Stomach (tissue), 19 donors: ENCODE measurements around the gene MALL. TPM values are rescaled to one million over a fixed set of nuclear protein-coding genes. Genes with fewer than 3 reads are reported as not detected.
"Not testable (repeated sequence)": the region's sequence is repeated elsewhere in the genome, so short reads cannot be mapped to it uniquely, and the experiment has no call there.

ENCODE experiments used
- DNase-seq, 2 donors: peaks; one replicate each; pipeline versions ENCODE4 v3.0.0 to v3.0.0-alpha.2; 2013 to 2019
- H3K27ac ChIP-seq, 5 donors: fragments of 200-600 bp in 4 of 5; sonication (generic) in 4 of 5; one replicate each; pipeline ENCODE4 v1.5.1; 2013 to 2019; ENCODE audit warnings: mild to moderate bottlenecking in 1 of 5, moderate library complexity in 1 of 5
- H3K27me3 ChIP-seq, 3 donors: fragments of 200-600 bp; sonication (generic); one replicate each; pipeline ENCODE4 v1.5.1; 2017 to 2019; ENCODE audit warnings: mixed run types in 1 of 3
- H3K36me3 ChIP-seq, 4 donors: fragments of 200-600 bp; sonication (generic); 1 replicate in 3 of 4; 2 replicates in 1 of 4; pipeline ENCODE4 v1.5.1; 2016 to 2019
- H3K4me1 ChIP-seq, 4 donors: fragments of 200-600 bp; sonication (generic); one replicate each; pipeline ENCODE4 v1.5.1; 2016 to 2019
- H3K4me3 ChIP-seq, 4 donors: fragments of 200-600 bp; sonication (generic) in 3 of 4; one replicate each; pipeline ENCODE4 v1.5.1; 2016 to 2019; ENCODE audit warnings: mild to moderate bottlenecking in 1 of 4
- H3K9me3 ChIP-seq, 4 donors: fragments of 200-600 bp; sonication (generic); one replicate each; pipeline ENCODE4 v1.5.1; 2016 to 2019
- EP300 ChIP-seq: sonication (generic); formaldehyde crosslinking; IDR thresholded peaks from one replicate; pipeline ENCODE4 v1.6.1; 2017; ENCODE audit warnings: antibody characterized with exemption
- POLR2A ChIP-seq, 4 donors: fragments of 450-650 bp; IDR thresholded peaks; one replicate each; pipeline ENCODE4 v1.6.1; 2016; ENCODE audit warnings: antibody characterized with exemption in 4 of 4, control low read depth in 2 of 4, mild to moderate bottlenecking in 1 of 4, moderate library complexity in 1 of 4
- POLR2AphosphoS5 ChIP-seq, 3 donors: sonication (generic); formaldehyde crosslinking; IDR thresholded peaks; one replicate each; pipeline ENCODE4 v1.6.1; 2016; ENCODE audit warnings: antibody characterized with exemption in 3 of 3
- WGBS, 5 donors: extraction: QIAGEN DNeasy Blood & Tissue Kit in 3 of 5; methylation state at CpG; one replicate each; pipeline versions ENCODE4 v1.1.5 to v1.1.7; 2013 to 2018; 5-methylcytosine and 5-hydroxymethylcytosine counted together
- intact Hi-C: fragments of 100-400 bp; cut with DNase I; formaldehyde crosslinking; loops from one replicate; pipeline ENCODE4 v1.15.1; 2023; ENCODE audit warnings: low total_unique reads
- long read RNA-seq, 10 donors: transcript quantifications; one replicate each; lab custom pipeline, GENCODE V29; 2026
- polyA plus RNA-seq, 3 donors: library from polyadenylated mRNA; stranded (reverse); fragments of 200-250 nt; gene quantifications; one replicate each; pipeline ENCODE4 v1.2.3, GENCODE V29; 2013
- total RNA-seq, 5 donors: library from RNA; depleted of rRNA; stranded (reverse); fragments of >200 nt; gene quantifications; one replicate each; pipeline versions ENCODE4 v1.1.0 to v1.2.3, GENCODE V29; 2014 to 2016
- TF ChIP-seq, protein P1 (sequence below), 7 experiments: fragments of 450-650 bp in 4 of 7; fragments of 200-600 bp in 3 of 7; sonication (generic) in 3 of 7; IDR thresholded peaks; one replicate each; pipeline ENCODE4 v1.5.1; 2016 to 2019; ENCODE audit warnings: antibody characterized with exemption in 7 of 7, control low read depth in 2 of 7, mild to moderate bottlenecking in 1 of 7
- donor health status: healthy with polysubstance abuse.
- donor health status: Bipolar disorder and iron deficiency.
- donor health status: healthy.

The MALL gene
- total RNA-seq (10 to 100 TPM in 1 of 5 donors, 1 to 10 TPM in 3, not detected in 1; 1.3 to 28.4 (median 5.5) TPM), polyA plus RNA-seq (10 to 100 TPM in 1 of 3 donors, 1 to 10 TPM in 2; 2.3 to 37.6 (median 2.7) TPM)
- long read RNA-seq, donor 1, transcript MALL-201 (4 exons, 3,061 nt) = major isoform, 6 of 6 reads
- long read RNA-seq, donor 1, partial matches to known transcripts = 0 of 6 reads
- long read RNA-seq, donor 1, other reads (novel, unspliced or antisense) = 0 of 6 reads
- long read RNA-seq, donor 2, transcript MALL-201 (4 exons, 3,061 nt) = major isoform, 11 of 11 reads
- long read RNA-seq, donor 2, partial matches to known transcripts = 0 of 11 reads
- long read RNA-seq, donor 2, other reads (novel, unspliced or antisense) = 0 of 11 reads
- long read RNA-seq, donor 3 = 0 reads
- long read RNA-seq, donor 4 = 0 reads
- long read RNA-seq, donor 5, partial matches to known transcripts = 0 of 1 reads
- long read RNA-seq, donor 5, other reads (novel, unspliced or antisense) = 0 of 1 reads
- long read RNA-seq, donor 6 = 0 reads
- long read RNA-seq, donor 7, transcript MALL-201 (4 exons, 3,061 nt) = major isoform, 22 of 22 reads
- long read RNA-seq, donor 7, partial matches to known transcripts = 0 of 22 reads
- long read RNA-seq, donor 7, other reads (novel, unspliced or antisense) = 0 of 22 reads
- long read RNA-seq, donor 8, partial matches to known transcripts = 0 of 2 reads
- long read RNA-seq, donor 8, other reads (novel, unspliced or antisense) = 0 of 2 reads
- long read RNA-seq, donor 9, partial matches to known transcripts = 0 of 2 reads
- long read RNA-seq, donor 9, other reads (novel, unspliced or antisense) = 0 of 2 reads
- long read RNA-seq, donor 10, transcript MALL-201 (4 exons, 3,061 nt) = major isoform, 5 of 6 reads
- long read RNA-seq, donor 10, partial matches to known transcripts = 0 of 6 reads
- long read RNA-seq, donor 10, other reads (novel, unspliced or antisense) = 0 of 6 reads

DNA sequence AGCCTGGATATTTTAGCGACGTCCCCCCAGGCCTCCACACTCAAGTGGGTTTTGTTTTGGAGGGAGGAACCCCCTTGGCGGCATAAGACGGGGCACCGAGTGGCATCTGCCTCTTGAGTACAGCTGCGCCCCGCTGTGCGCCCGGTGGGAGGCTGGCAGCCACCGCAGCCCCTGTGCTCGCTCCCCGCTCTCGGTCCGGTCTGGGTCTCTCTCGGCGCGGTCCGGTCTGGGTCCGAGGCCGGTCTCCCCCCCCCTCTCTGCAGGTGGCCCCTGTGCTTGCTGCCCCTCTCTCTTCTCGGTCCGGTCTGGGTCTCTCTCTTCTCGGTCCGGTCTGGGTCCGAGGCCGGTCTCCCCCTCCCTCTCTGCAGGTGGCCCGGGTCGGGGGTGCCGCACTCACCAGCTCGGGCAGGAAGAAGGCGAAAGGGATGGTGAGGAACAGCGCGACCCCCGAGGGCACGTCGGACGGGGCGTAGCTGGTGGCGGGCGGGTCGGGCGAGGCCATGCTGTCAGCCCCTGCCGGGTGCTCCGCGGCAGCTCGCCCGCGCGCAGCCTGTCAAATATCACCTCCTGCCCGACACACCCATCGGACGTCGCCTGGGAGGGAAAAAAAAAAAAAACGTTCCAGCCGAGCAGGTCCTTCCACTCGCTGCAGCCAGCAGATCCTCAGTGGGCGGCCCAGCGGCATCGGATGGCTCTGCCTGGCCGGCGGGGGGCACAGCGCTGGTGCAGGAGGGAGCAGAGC is at the start of gene MALL:
Gene MALL, minus strand, starts transcription at position 532 of the 742 bp plus-strand sequence. Its CDS starts 30 bp downstream, at position 502.
- TF ChIP-seq, protein P1, sequence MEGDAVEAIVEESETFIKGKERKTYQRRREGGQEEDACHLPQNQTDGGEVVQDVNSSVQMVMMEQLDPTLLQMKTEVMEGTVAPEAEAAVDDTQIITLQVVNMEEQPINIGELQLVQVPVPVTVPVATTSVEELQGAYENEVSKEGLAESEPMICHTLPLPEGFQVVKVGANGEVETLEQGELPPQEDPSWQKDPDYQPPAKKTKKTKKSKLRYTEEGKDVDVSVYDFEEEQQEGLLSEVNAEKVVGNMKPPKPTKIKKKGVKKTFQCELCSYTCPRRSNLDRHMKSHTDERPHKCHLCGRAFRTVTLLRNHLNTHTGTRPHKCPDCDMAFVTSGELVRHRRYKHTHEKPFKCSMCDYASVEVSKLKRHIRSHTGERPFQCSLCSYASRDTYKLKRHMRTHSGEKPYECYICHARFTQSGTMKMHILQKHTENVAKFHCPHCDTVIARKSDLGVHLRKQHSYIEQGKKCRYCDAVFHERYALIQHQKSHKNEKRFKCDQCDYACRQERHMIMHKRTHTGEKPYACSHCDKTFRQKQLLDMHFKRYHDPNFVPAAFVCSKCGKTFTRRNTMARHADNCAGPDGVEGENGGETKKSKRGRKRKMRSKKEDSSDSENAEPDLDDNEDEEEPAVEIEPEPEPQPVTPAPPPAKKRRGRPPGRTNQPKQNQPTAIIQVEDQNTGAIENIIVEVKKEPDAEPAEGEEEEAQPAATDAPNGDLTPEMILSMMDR (IDR thresholded peaks at IDR 0.05) = no peak
- TF ChIP-seq EP300 = no peak
- no peak for TF ChIP-seq POLR2A (IDR thresholded peaks at IDR 0.05)
- TF ChIP-seq POLR2AphosphoS5 (IDR thresholded peaks at IDR 0.05) = no peak
- H3K27me3 ChIP-seq = peaks cover 7 to 63% (median 10%) of the 10 kb centered on the region in 3 donors
- intact Hi-C loops = no loop called here
- WGBS, 5 donors = 9 to 16% (median 12%) methylated on average over 45 to 62 of the region's 62 CpGs
- H3K4me1 ChIP-seq = peaks cover 9 to 15% (median 13%) of the 10 kb centered on the region in 4 donors
- H3K9me3 ChIP-seq = no peaks in the 10 kb centered on the region
- peak; percentile 58 to 89 for DNase-seq
- H3K27ac ChIP-seq = peak within 1 kb of the TSS; percentile 37 to 70 (median 64)
- no peaks in the 10 kb centered on the region for H3K36me3 ChIP-seq
- H3K4me3 ChIP-seq = peak within 1 kb of the TSS; percentile 31 to 49 (median 46)

DNA sequence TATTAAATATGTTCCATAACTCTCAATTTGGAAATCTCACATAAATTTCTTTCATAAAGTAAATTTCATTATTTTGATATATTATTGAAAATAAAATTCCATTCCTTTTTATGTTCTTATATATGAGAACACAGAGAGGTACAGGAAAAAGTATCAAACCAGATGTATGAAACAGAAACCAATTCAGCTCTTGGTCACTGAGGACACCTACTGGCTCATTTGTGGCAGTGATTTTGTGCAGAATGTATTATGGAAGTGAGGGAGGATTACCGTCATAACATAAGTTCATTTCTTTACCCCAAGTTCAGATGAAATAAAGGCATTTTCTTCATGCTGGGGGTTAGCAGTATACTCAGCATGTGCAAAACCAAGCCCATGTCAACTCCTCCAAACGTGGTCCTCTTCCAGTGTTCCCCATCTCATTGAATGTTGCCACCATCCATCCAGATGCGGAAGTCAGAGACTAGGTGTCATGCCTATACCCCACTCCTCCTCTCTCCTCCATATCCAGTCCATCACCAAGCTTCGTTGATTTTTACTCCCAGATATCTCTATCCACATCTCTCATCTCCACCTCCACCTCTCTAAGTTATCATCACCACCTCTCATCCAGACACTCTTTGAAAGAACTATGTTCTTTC is 41.7 kb upstream of the MALL start:
- H3K9me3 ChIP-seq = peaks cover 0 to 12% (median 4%) of the 10 kb centered on the region in 4 donors
- H3K4me3 ChIP-seq = no peak overlapping the region
- DNase-seq = peak in 1 of 2 donors; percentile 80
- intact Hi-C loops = no loop called here
- WGBS, 5 donors = 30 to 37% (median 35%) methylated on average over 4 of the region's 4 CpGs
- TF ChIP-seq EP300 (no peak), POLR2A (IDR thresholded peaks at IDR 0.05) (no peak)
- TF ChIP-seq, protein P1 (IDR thresholded peaks at IDR 0.05) = peak in 5 of 7 experiments; percentile 52 to 82 (median 63)
- peaks cover 0 to 8% (median 0%) of the 10 kb centered on the region in 4 donors for H3K4me1 ChIP-seq
- H3K36me3 ChIP-seq = peaks cover 0 to 4% (median under 1%) of the 10 kb centered on the region in 4 donors
- no peaks in the 10 kb centered on the region for H3K27me3 ChIP-seq
- no peak overlapping the region for H3K27ac ChIP-seq

DNA sequence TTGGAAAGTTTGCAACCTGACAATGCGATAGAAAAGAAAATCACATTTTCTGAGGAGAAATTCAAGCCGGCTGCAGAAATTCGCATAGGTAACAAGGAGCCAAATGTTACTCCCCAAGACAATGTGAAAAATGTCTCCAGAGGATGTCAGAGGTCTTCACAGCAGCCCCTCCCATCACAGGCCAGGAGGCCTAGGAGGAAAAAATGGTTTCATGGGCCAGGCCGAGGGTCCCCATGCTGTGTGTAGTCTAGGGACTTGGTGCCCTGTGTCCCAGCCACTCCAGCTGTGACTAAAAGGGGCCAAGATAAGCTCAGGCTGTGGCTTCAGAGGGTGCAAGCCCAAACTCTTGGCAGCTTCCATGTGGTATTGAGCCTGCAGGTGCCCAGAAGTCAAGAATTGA is 39.2 kb upstream of the MALL start:
- H3K4me1 ChIP-seq, DNase-seq, H3K4me3 ChIP-seq, H3K27ac ChIP-seq, intact Hi-C loops, H3K36me3 ChIP-seq, H3K27me3 ChIP-seq: not testable (repeated sequence)
- WGBS, 5 donors = 91 to 98% (median 95%) methylated on average over 4 of the region's 4 CpGs
- H3K9me3 ChIP-seq = peaks cover 0 to 12% (median 4%) of the 10 kb centered on the region in 4 donors

DNA sequence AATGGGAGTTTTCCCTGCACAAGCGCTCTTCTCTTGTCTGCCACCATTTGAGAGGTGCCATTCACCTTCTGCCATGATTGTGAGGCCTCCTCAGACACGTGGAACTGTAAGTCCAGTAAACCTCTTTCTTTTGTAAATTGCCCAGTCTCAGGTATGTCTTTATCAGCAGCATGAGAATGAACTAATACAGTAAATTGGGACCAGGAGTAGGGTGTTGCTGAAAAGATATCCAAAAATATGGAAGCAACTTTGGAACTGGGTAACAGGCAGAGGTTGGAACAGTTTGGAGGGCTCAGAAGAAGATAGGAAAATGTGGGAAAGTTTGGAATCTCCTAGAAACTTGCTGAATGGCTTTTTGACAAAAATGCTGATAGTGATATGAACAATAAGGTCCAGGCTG is 38.6 kb upstream of the MALL start:
- H3K4me1 ChIP-seq = not testable (repeated sequence)

More for the DNA sequence above, 38.6 kb upstream of the MALL start:
- 63 to 96% (median 87%) methylated on average over 2 of the region's 2 CpGs for WGBS, 5 donors
- H3K27me3 ChIP-seq, DNase-seq, H3K27ac ChIP-seq, intact Hi-C loops, H3K36me3 ChIP-seq, H3K4me3 ChIP-seq: not testable (repeated sequence)
- H3K9me3 ChIP-seq = peaks cover 0 to 12% (median 4%) of the 10 kb centered on the region in 4 donors
